NCI-H82 (cell line): Measurements from ENCODE around the gene KCNAB1.
A peak's percentile ranks its signal among the peaks of the same experiment; 100 is the strongest.
"Not testable (repeated sequence)": the region's sequence is repeated elsewhere in the genome, so short reads cannot be mapped to it uniquely, and the experiment has no call there.

Source experiments
- DNase-seq: peaks from one replicate; lab custom pipeline; 2025; lab: John Stamatoyannopoulos, UW

KCNAB1 gene

DNA sequence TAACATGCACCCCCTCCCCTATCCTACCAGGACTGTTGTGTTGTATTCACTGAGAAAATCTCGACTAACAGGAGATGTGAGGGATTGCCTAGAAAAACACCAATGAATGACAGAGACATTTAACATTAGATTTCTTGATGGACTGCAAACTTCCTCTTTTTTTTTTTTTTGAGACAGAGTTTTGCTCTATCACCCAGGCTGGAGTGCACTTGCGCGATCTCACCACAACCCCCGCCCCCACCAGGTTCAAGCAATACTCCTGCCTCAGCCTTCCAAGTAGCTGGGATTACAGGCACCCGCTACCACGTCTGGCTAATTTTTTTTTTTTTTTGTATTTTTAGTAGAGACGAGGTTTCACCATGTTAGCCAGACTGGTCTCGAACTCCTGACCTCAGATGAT lies 17.0 kb downstream of the KCNAB1 start:
- DNase-seq, result not testable (repeated sequence)

- DNase-seq, result no peak
These were observed 19.7 kb downstream of the KCNAB1 start for GRCh38 chr3:156140001-156140595.

DNA sequence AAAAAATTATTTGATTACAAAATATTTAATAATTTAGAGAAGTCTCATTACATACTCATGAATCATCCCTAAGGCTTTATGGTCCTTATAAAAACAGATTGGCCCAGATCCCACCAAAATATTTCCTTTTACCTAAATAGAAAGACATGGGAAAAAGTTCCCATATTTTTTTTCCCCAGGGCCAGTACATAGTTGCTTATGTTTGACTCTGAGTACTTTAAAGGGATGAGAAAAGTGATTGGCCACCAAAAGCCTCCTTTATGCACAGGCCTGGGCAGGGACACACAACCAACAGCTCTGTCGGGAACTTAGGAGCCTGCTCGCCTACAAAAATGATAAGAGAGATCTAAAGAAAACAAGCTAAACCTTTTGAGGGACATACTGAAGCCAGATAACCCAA lies 22.3 kb downstream of the KCNAB1 start:
- no peak for DNase-seq

DNA sequence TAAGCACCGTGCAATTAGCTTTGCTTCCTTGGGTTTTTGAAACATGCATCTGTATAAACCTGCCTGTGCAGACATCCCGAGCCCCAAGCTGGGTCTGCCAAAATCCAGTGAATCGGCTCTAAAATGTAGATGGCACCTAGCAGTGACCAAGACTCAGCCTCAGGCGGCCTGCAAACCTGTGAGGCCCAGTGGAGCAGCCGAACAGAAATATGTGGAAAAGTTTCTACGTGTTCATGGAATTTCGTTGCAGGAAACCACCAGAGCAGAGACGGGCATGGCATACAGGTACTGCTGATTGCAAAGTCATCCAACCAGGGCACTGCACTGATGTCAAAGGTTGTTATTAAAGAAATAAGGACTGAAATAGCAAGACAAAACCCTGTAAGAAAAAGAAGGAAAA lies 22.8 kb downstream of the KCNAB1 start:
- no peak for DNase-seq

GRCh38 chr3:156144060-156144459 lies 23.7 kb downstream of the KCNAB1 start:
- DNase-seq, result no peak

DNA sequence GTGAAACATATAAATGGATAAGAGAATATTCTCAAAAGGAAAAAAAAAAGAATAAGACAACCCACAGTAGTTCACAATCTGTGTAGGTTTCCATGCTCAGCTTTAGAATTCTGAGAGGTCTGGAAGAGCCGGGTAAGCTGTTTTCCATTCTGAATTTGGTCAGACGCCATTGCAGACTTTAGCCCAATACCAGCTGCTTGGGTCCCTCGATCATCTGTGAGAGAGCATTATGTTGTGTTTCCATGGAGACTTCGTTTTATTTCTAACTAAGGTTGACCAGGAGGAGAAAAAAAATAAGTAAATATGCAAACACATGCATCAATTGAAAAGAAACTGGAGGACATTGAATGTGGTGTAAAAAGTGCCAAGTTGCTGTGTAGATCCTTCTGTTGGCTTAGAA lies 25.5 kb downstream of the KCNAB1 start:
- no peak for DNase-seq

- DNase-seq, result no peak
These were observed 28.1 kb downstream of the KCNAB1 start for GRCh38 chr3:156148345-156148945.

- no peak for DNase-seq
These were observed 28.6 kb downstream of the KCNAB1 start for GRCh38 chr3:156148946-156149381.

GRCh38 chr3:156149876-156150275 lies 29.5 kb downstream of the KCNAB1 start:
- no peak for DNase-seq

- DNase-seq, result peak; percentile 79
These were observed 30.2 kb downstream of the KCNAB1 start for GRCh38 chr3:156150434-156151066.

- DNase-seq, result peak; percentile 85
These were observed 31.5 kb downstream of the KCNAB1 start for GRCh38 chr3:156151824-156152428.

DNA sequence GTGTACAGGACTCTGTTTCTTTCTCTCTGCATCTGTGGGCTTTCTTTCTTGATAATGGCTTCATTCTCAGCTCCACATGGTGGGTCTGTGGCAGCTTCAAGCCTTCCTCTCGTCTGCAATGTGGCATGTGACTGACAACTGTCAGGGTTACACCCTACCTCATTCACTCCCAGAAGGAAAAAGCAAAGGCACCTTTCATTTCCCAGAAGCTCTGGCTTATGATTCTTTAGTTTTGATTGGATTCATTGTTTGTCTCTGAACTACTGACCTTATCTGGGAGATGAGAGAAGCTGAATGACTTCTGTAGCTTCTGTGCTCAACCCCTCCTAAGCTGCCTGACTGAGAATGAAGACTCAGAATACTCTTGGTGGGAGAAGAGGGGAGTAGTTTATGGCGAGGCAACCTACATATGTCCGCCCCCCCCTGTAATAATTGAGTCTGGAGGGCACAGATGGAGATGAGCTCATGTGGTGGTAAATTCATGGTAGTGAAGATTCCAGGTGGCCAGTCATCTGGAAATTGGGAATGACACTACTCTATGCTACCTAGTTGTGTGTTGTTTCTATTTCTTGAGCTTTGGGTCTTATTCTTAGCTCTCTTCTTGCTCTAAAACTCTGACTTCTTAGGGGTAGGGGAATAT lies 38.4 kb downstream of the KCNAB1 start:
- no peak for DNase-seq

DNA sequence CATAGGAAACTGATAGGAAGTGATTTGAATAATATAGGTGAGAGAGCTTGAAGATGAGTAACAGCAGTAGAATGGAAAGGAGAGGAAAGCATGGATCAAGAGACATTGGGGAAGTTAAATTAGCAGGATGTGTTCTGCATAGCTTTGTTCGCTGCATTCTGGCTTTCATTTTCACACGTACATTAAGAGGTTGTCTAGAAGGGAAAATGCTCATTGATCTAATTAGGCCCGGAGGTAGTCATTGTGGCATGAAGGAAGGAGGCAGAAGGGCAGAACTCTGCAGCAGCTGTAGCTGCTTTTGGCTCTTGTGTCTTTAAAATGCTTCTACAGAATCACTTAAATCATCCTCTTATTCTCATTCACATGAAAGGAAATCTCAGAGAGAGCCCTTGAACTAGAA lies 40.3 kb downstream of the KCNAB1 start:
- peak; percentile 35 for DNase-seq

GRCh38 chr3:156161172-156161571 lies 40.8 kb downstream of the KCNAB1 start:
- no peak for DNase-seq

DNA sequence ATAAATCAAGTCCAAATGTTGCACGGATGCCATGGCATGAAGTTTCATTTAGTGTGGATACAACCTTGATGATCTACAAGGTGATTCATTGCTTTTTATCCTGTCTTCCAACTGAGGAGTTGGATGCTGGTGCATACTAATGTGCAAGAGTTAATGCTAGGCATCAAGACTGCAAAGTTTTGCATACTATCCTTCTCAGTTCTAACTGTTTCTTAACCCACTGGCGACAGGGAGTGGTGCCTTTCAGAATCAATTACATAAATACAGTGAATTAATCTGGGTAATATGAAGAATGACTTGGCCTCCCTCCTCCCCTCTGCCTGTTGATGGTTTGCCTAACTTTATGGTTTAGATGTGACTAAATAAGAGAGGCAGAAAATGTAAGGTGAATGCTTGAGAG lies 43.5 kb downstream of the KCNAB1 start:
- DNase-seq, result no peak

- DNase-seq, result no peak
These were observed 46.4 kb downstream of the KCNAB1 start for GRCh38 chr3:156166808-156167207.

- DNase-seq, result no peak
These were observed 50.2 kb downstream of the KCNAB1 start for GRCh38 chr3:156170571-156170970.

GRCh38 chr3:156171281-156172267 lies 51.2 kb downstream of the KCNAB1 start:
- peak; percentile 11 for DNase-seq

DNA sequence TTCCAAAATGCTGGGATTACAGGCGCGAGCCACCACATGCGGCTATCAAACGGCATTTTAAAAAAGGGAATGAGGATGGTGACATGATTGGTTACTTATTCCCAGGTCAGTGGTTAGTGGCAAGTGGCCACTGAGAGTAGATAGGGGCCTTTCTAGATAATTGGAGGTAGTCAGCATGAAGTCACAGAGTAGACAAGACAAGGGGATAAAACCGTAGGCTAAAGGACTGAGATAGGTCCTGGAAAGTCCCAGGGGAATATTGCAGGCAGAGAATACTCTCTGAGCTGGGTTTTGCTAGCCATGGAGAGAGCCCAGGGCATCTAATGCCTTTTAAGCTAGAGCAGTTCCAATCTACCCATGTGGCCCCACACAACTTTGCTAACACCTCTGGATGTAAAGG lies 52.2 kb downstream of the KCNAB1 start:
- DNase-seq, result peak; percentile 40

GRCh38 chr3:156174229-156174847 lies 54.0 kb downstream of the KCNAB1 start:
- DNase-seq, result peak; percentile 63

DNA sequence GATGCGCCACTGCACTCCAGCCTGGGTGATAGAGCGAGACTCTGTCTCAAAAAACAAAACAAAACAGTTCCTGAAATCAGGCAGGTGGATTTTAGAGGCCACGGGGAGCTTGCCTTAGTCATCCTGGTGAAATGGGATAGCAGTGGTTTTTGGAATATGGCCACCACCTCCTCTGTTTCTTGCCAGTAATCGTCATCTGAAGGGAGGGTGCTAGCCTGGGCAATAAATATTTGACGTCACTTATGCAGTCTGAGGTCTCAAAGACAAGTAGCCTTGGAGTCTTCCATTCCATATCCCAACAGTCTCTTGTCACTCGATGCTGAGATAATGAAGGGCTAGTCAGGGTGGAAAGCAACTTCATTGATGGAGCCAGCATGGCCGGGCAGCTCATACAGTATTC lies 55.2 kb downstream of the KCNAB1 start:
- DNase-seq, result no peak
